GM19397 (cell line): ENCODE measurements around the gene MRTFA.
"Not testable (repeated sequence)": the region's sequence is repeated elsewhere in the genome, so short reads cannot be mapped to it uniquely, and the experiment has no call there.

ENCODE experiments used
- ATAC-seq: cut with Tn5 transposase; IDR thresholded peaks from one replicate; pipeline ENCODE4 v1.9.1; 2021; ENCODE audit warnings: mild to moderate bottlenecking, moderate library complexity; ENCODE audit not compliant: unreplicated experiment

The MRTFA gene

GRCh38 chr22:40628354-40629042, 8.0 kb downstream of the MRTFA start:
- no peak for ATAC-seq

DNA sequence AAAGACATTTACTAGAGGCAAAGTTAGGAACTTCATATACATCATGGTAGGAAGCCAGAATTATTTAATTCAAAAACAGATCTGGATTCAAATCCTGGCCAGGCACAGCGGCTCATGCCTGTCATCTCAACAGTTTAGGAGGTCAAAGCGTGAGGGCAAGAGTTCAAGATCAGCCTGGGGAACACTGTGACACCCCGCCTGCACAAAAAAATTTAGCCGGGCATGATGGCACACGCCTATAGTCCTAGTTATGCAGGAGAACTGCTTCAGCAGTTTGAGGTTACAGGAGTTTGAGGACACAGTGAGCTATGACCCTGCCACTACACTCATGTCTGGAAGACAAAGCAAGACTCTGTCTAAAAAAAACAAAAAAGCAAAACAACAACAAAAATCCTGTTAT, 8.9 kb downstream of the MRTFA start:
- no peak for ATAC-seq

GRCh38 chr22:40626851-40627250, 9.7 kb downstream of the MRTFA start:
- ATAC-seq: no peak

DNA sequence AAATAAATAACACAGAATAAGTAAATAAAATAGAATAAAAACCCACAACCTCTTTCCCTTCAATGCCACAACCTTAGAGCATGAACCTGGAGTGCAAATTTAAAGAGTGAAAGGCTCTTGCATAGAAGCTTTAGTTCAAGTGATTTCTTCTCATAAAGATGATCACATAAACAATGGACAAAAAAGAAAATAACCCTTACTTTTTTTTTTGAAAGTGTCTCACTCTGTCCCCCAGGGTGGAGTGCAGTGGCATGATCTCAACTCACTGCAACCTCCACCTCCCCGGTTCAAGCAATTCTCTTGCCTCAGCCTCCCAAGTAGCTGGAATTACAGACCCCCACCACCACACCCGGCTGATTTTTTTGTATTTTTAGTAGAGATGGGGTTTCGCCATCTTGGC, 10.7 kb downstream of the MRTFA start:
- not testable (repeated sequence) for ATAC-seq

DNA sequence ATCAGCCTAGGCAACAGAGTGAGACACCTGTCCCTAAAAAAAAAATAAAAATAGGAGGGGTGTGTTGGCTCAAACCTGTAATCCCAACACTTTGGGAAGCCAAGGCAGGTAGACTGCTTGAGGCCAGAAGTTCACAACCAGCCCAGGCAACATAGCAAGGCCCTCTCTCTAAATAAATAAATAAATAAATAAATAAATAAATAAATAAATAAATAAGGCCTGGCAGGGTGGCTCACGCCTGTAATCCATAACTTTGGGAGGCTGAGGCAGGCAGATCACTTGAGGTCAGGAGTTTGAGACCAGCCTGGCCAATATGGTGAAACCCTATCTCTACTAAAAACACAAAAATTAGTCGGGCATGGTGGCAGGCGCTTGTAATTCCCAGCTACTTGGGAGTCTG, 11.2 kb downstream of the MRTFA start:
- ATAC-seq: not testable (repeated sequence)

- ATAC-seq: no peak
Observed at GRCh38 chr22:40624770-40625169, 11.7 kb downstream of the MRTFA start.

- ATAC-seq: no peak
Observed at GRCh38 chr22:40621309-40622151, 15.0 kb downstream of the MRTFA start.

GRCh38 chr22:40620464-40621046, 16.0 kb downstream of the MRTFA start:
- ATAC-seq: no peak

DNA sequence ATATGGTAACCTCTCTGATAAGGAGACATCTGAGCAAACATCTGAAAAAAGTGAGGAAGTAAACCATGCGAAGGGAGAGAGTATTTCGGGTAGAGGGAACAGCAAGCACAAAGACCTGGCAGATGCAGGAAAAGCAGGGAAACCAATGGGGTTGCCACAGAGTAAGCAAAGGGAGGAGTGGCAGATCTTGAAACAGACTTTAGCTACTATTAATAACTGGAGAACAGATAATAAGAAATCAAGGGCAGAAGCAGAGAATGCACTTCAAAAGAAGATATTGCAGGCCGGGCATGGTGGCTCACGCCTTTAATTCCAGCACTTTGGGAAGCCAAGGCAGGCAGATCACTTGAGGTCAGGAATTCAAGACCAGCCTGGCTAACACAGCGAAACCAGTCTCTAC, 18.1 kb downstream of the MRTFA start:
- ATAC-seq: no peak

GRCh38 chr22:40616578-40616977, 19.9 kb downstream of the MRTFA start:
- ATAC-seq: no peak

GRCh38 chr22:40613067-40613466, 23.5 kb downstream of the MRTFA start:
- ATAC-seq: no peak

GRCh38 chr22:40612291-40612751, 24.2 kb downstream of the MRTFA start:
- ATAC-seq: no peak

DNA sequence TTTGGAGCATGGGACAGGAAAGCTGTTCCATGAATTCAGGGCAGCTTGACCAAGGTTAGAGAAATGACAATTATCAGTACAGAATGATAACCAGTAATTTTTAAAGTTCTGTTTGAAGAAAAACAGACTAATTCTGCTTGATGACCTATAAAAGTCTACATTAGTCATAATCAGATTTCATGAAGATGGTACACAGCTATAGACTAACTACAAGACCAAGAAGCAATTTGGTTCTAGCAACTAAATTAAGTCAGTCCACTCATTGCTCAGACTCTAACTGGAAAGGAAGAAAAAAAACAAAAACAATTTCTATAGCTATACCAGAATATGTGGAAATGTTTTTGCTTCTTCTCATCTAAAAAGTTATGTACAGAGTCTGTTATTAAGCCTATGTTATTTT, 24.9 kb downstream of the MRTFA start:
- ATAC-seq: no peak

DNA sequence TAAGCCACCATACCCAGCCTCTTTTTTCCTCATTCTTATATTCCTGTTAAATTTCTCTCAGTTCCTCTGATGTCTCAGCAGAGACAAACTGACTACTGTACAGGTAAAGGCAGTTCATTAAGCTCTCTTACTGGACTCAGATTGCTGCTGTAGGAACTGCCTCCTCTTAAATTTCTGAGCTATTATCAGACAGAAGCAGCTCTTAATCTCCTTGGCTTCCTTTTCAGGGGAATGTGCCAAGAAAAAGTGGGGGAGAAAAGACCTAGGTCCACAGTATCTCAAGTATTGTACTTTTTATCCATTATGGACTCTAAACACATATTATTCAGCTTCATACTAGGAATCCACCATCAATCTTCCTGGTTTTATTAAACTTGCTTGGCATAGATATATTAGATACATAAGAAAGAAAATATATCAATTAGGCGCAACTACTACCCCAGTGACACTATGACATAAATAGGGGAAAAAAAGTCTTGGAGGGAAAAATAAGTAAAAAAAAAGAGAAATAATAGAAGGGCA, 26.1 kb downstream of the MRTFA start:
- no peak for ATAC-seq

DNA sequence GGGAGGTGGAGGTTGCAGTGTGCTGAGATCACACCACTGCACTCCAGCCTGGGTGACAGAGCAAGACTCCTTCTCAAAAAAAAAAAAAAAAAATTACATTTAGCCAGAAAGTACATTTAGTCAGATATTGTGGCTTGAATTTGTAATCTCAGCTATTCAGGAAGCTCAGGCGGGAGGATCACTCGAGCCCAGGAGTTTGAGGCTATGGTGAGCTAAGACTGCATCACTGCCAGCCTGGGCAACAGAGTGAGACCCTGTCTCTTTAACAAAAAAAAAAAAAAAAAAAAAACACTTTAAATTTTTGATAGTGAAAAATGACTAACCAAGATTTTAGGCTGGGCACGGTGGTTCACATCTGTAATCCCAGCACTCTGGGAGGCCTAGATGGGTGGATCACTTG, 27.3 kb downstream of the MRTFA start:
- ATAC-seq: no peak

DNA sequence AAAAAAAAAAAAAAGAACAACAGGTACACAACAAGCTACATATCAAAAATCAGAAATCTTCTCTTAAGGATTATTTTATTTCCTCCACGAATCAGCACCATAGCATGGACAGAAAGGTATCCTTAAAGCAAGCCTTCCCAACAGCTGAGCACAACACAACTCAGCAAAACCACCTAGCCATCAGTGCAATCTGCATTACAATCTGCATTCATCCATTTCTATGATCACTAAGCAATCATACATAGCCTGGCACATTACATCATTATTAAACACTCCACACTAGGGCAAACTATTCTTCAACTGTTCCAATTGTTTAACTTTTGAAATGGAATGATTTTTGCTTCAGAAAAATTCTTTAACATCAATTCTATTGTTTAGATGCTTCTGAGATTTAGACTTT, 29.0 kb downstream of the MRTFA start:
- no peak for ATAC-seq

DNA sequence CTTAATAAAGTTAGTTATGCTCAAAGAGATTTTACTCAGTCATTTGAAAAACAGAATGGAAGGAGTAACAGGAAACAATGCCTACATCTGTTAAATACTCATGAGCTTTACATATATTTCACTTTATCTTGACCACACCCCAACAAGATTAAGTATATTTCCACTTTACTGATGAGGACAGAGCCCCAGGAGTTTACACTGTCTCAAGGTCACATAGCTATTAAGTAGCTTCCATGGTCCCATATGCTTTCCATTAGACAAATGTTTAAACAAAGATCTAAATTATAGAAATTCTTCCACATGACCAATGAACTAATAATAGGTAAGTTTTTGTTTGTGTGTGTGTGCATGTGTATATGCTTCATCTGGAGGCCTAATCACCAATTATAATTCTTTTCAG, 30.2 kb downstream of the MRTFA start:
- no peak for ATAC-seq

DNA sequence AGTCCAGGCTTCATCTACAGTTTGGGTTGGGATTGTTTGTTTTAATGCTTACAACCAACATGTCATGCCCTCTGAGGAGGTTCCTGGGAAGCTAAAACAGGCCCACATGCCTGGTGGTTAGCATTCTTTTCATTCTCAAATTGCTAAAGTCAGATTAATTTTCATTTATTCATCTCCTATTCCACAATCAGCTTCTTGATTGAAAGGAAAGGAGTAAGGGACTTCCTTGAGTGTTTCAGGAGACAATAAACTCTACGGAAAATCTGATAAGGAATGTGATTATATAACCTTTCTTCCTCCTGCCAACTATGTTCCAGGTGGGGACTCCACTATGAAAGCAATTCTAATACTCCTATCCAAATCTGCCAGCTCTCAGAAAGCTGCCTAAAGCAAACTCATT, 30.8 kb downstream of the MRTFA start:
- ATAC-seq: no peak

DNA sequence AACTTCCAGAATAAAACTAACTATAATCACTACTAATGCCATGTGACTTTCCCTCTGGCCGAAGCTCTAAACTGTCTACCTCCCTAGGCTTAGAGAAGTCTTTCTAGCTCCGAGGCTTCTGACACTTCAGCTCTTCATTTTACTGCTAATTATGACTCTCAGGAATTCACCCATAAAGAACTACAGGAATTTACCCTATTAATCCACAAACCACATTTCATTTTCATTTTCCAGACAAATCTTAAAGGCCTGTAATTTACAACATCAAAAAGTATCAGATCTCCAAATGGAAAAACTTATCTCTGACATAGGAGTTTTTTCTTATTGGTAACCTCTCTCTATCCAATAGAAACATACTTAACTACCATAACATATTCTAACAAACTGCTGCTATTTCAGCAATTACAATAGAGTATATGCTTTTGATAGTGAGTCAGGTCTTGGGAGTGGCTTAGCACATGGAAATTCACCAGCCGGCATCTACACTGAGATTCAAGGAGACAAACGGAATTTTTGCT, 33.4 kb downstream of the MRTFA start:
- no peak for ATAC-seq

- no peak for ATAC-seq
Observed at GRCh38 chr22:40602231-40602630, 34.3 kb downstream of the MRTFA start.

DNA sequence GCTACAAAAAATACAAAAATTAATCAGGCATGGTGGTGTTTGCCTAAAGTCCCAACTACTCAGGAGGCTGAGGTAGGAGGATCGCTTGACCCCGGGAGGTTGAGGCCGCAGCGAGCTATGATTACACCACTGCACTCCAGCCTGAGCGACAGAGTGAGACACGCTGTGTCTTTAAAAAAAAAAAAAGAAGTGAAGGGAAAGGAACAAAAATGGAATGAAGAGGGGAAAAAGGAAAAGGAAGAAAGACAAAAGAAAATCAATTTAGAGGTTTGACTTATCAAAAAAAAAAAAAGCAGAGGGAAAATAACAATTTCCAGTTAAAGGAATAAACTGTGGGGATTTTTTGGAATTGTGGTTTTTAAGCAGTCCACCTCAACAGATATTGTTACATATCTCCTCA, 36.8 kb downstream of the MRTFA start:
- ATAC-seq: no peak
